RWPE2 (cell line): Measurements from ENCODE around the gene NFAM1.
A peak's percentile ranks its signal among the peaks of the same experiment; 100 is the strongest.

Experiments used
- ATAC-seq: fragments of 200-7000 bp; cut with Tn5 transposase; 3 replicates; pipeline ENCODE4 v1.9.1; 2021; ENCODE audit warnings: low read depth
- DNase-seq: peaks from one replicate; pipeline ENCODE4 v3.0.0-alpha.2; 2020; ENCODE audit warnings: low spot score
- H3K27ac ChIP-seq: fragments of 450-650 bp; 2 replicates; pipeline ENCODE4 v1.5.1; 2017; ENCODE audit warnings: mild to moderate bottlenecking; ENCODE audit not compliant: poor library complexity, severe bottlenecking
- H3K27me3 ChIP-seq: fragments of 250-450 bp; sonication (Bioruptor Pico); 2 replicates; pipeline ENCODE4 v1.5.1; 2021; ENCODE audit warnings: mild to moderate bottlenecking, moderate library complexity; ENCODE audit not compliant: insufficient read depth, poor library complexity, severe bottlenecking
- H3K36me3 ChIP-seq: fragments of 250-450 bp; sonication (Bioruptor Pico); 2 replicates; pipeline ENCODE4 v1.5.1; 2020; ENCODE audit warnings: low read depth, mild to moderate bottlenecking, moderate library complexity
- H3K4me1 ChIP-seq: fragments of 250-450 bp; sonication (Bioruptor Pico); 2 replicates; pipeline ENCODE4 v1.5.1; 2021; ENCODE audit warnings: mild to moderate bottlenecking, moderate library complexity; ENCODE audit not compliant: insufficient read depth, poor library complexity, severe bottlenecking
- H3K4me3 ChIP-seq: fragments of 250-450 bp; sonication (Bioruptor Pico); 2 replicates; pipeline ENCODE4 v1.5.1; 2021; ENCODE audit warnings: mild to moderate bottlenecking, moderate library complexity; ENCODE audit not compliant: severe bottlenecking
- H3K9me3 ChIP-seq: fragments of 250-450 bp; sonication (Bioruptor Pico); 2 replicates; pipeline ENCODE4 v1.5.1; 2021; ENCODE audit warnings: mild to moderate bottlenecking, moderate library complexity; ENCODE audit not compliant: severe bottlenecking
- TF ChIP-seq, protein P1 (sequence below): fragments of 450-650 bp; IDR thresholded peaks from one replicate; pipeline ENCODE4 v1.5.1; 2017; ENCODE audit warnings: mild to moderate bottlenecking, moderate library complexity; ENCODE audit not compliant: poor library complexity, severe bottlenecking

NFAM1 gene

DNA sequence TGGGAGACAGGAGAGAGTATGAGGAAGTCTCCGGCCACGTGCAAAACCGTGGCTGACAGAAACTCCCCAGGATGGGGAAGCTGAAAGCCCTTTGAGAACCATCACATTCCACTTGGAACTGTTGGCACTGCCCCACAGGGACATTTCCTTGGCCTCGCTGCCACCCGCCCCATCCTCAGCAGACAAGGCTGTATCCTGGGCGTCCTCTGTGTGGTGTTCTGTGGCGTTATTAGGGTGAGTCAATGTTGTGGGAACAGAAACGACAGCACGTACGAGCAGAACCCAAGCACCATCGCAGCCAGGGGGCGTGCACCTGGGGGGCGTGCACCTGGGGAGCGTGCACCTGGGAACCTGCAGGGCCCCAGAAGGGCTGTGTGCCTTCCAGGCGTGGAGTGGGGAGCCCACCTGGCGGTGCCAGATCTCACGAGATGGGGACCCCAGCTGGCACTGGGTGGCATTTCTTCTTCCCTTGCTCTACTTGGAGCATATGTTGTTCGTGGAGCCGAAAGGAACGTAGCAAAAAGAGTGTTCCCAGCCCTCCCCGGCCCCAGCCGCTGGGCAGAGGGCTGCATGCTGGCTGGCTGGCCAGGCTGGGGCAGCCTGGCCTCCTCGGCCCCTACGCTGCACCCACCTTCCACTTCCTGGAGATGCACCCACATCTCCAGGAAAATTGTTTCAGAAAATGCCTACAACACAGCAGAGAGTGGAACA is 35.4 kb downstream of the NFAM1 start:
- H3K27ac ChIP-seq: no peak overlapping the region
- ATAC-seq: peak; percentile 64

DNA sequence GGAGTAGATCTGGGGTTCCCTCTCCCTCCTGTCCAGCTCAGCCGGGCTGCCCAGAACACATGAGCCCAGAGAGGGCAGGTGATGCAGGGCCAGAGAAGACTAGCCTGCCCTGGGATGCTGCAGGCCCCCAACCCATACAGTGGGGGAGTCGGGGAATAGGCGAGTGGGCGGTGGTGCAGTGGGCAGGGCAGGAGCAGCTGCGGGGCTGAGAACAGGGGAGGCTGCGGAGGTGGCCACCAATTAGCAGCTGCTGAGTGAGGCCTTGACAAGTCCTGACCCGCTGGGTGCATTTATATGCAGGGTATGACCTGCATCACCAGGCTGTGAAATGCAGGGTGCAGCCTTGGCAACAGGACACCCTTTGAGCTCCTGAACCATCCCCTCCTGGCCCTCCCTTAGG is 43.1 kb downstream of the NFAM1 start:
- no peak overlapping the region for H3K27ac ChIP-seq

More for the DNA sequence above, 35.4 kb downstream of the NFAM1 start:
- no peak overlapping the region for H3K4me3 ChIP-seq
- no peaks in the 10 kb centered on the region for H3K9me3 ChIP-seq
- peak; percentile 39 for DNase-seq
- no peaks in the 10 kb centered on the region for H3K36me3 ChIP-seq
- no peaks in the 10 kb centered on the region for H3K4me1 ChIP-seq
- TF ChIP-seq, protein P1, sequence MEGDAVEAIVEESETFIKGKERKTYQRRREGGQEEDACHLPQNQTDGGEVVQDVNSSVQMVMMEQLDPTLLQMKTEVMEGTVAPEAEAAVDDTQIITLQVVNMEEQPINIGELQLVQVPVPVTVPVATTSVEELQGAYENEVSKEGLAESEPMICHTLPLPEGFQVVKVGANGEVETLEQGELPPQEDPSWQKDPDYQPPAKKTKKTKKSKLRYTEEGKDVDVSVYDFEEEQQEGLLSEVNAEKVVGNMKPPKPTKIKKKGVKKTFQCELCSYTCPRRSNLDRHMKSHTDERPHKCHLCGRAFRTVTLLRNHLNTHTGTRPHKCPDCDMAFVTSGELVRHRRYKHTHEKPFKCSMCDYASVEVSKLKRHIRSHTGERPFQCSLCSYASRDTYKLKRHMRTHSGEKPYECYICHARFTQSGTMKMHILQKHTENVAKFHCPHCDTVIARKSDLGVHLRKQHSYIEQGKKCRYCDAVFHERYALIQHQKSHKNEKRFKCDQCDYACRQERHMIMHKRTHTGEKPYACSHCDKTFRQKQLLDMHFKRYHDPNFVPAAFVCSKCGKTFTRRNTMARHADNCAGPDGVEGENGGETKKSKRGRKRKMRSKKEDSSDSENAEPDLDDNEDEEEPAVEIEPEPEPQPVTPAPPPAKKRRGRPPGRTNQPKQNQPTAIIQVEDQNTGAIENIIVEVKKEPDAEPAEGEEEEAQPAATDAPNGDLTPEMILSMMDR: peak; percentile 24
- H3K27me3 ChIP-seq: no peaks in the 10 kb centered on the region

GRCh38 chr22:42388130-42388797 is 43.9 kb downstream of the NFAM1 start:
- peak; percentile 71 for DNase-seq
- peak; percentile 17; the same call in 1 of the 3 replicates for ATAC-seq
- TF ChIP-seq, protein P1: no peak

More for the DNA sequence above, 43.1 kb downstream of the NFAM1 start:
- TF ChIP-seq, protein P1: no peak
- no peaks in the 10 kb centered on the region for H3K36me3 ChIP-seq
- no peaks in the 10 kb centered on the region for H3K4me1 ChIP-seq
- peak; percentile 72 for ATAC-seq
- no peaks in the 10 kb centered on the region for H3K9me3 ChIP-seq
- no peak overlapping the region for H3K4me3 ChIP-seq
- no peaks in the 10 kb centered on the region for H3K27me3 ChIP-seq
- peak; percentile 54 for DNase-seq

GRCh38 chr22:42387631-42388030 is 44.6 kb downstream of the NFAM1 start:
- H3K9me3 ChIP-seq: no peaks in the 10 kb centered on the region
- no peaks in the 10 kb centered on the region for H3K36me3 ChIP-seq
- TF ChIP-seq, protein P1: no peak
- no peaks in the 10 kb centered on the region for H3K27me3 ChIP-seq
- DNase-seq (peak; percentile 34), ATAC-seq (no peak)
- no peak overlapping the region for H3K4me3 ChIP-seq
- H3K4me1 ChIP-seq: no peaks in the 10 kb centered on the region
- no peak overlapping the region for H3K27ac ChIP-seq

More at GRCh38 chr22:42388130-42388797, 43.9 kb downstream of the NFAM1 start:
- H3K27me3 ChIP-seq: no peaks in the 10 kb centered on the region
- H3K36me3 ChIP-seq: no peaks in the 10 kb centered on the region
- H3K9me3 ChIP-seq: no peaks in the 10 kb centered on the region
- no peak overlapping the region for H3K4me3 ChIP-seq
- H3K27ac ChIP-seq: no peak overlapping the region
- H3K4me1 ChIP-seq: no peaks in the 10 kb centered on the region

DNA sequence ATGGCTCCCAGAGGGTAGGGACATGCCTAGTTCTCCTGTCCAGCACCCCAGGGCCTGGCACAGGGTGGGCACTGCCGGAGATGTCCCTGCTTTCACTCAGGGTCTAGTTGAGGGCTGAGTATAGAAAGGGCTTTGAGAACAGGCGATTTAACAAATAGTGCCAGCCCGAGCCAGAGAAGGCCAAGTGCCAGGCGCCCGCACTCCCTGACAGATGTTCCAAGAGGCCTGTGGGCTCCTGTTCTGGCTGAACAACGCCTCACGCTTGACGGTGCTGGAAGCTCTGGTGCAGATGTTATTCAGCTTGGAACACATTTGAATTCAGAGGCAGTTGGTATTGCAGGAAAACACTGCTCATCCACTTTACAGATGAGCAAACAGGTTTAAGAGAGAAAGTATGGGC is 46.5 kb downstream of the NFAM1 start:
- Histone ChIP-seq H3K4me1 (no peaks in the 10 kb centered on the region), H3K27me3 (no peaks in the 10 kb centered on the region), H3K36me3 (no peaks in the 10 kb centered on the region), H3K27ac (no peak overlapping the region), H3K4me3 (no peak overlapping the region), H3K9me3 (no peaks in the 10 kb centered on the region)
- DNase-seq (peak; percentile 32), ATAC-seq (no peak)
- TF ChIP-seq, protein P1: no peak
